Cardiac fibroblast (primary cell): ENCODE data around the gene SH3RF3.
A peak's percentile ranks its signal among the peaks of the same experiment; 100 is the strongest.

Experiments
- DNase-seq, 2 donors: peaks; one replicate each; pipeline versions ENCODE4 v3.0.0 to v3.0.0-alpha.2; 2010; ENCODE audit warnings: low read depth in 2 of 2
- H3K4me3 ChIP-seq, 2 donors: replicated peaks in 1 of 2; 1 replicate in 1 of 2; 2 replicates in 1 of 2; pipeline ENCODE4 v1.5.1; 2011; ENCODE audit warnings: low read depth in 2 of 2, low read length in 2 of 2, mild to moderate bottlenecking in 2 of 2, moderate library complexity in 1 of 2
- TF ChIP-seq, protein P1 (sequence below): IDR thresholded peaks from one replicate; pipeline ENCODE4 v1.5.1; 2011; ENCODE audit warnings: low read depth, mild to moderate bottlenecking, low read length, inconsistent platforms

Gene SH3RF3

DNA sequence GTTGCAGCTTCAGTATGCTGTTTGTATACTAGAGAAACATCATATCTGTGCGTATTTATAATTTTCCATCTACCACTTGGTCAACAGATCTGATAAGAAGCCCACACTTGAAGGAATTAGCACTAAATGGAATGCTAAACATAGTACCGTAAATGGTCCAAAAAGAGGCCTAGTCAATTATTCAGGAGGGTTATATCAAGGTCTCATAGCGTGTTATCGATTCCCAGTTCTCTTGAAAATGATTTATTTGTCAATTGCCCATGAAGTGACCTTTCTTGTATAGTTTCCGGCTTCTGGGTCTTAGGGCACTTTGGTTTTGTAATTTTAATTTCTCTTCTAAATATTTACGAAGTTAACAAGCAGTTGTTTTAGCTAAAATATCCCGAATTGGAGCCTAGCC lies 18.4 kb downstream of the SH3RF3 start:
- no peak for DNase-seq
- no peak overlapping the region for H3K4me3 ChIP-seq
- TF ChIP-seq, protein P1, sequence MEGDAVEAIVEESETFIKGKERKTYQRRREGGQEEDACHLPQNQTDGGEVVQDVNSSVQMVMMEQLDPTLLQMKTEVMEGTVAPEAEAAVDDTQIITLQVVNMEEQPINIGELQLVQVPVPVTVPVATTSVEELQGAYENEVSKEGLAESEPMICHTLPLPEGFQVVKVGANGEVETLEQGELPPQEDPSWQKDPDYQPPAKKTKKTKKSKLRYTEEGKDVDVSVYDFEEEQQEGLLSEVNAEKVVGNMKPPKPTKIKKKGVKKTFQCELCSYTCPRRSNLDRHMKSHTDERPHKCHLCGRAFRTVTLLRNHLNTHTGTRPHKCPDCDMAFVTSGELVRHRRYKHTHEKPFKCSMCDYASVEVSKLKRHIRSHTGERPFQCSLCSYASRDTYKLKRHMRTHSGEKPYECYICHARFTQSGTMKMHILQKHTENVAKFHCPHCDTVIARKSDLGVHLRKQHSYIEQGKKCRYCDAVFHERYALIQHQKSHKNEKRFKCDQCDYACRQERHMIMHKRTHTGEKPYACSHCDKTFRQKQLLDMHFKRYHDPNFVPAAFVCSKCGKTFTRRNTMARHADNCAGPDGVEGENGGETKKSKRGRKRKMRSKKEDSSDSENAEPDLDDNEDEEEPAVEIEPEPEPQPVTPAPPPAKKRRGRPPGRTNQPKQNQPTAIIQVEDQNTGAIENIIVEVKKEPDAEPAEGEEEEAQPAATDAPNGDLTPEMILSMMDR: no peak

DNA sequence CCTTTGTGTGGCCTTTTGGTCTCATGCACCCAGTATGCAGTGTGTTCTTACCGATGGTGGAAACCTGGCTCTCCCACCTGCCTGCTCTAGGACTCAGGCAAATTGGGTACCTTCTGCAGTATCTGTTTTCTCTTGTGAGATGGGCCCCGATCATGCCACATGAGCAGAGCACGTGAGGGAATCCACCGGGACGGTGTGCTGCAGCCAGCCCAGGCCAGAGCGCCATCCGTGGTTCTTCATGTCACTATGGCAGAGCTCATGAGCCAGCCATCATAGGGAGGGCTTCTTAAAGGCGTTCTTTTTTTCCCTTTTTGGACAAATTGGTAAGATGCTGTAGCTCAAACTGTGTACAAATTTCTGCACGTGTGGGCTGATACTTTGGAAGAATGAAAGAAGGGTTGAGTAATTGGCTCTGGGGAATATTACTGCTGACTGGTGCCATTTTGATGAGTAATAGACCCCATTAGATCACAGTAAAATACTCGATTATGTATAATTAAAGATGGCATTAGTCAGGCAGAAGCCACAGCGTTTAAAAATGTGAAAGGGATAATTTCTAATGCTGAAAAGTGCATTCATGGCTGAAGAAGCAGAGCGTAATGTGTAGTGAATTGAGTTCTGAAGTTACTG lies 19.2 kb downstream of the SH3RF3 start:
- H3K4me3 ChIP-seq: no peak overlapping the region
- TF ChIP-seq, protein P1: no peak
- DNase-seq: peak; percentile 50 to 73

DNA sequence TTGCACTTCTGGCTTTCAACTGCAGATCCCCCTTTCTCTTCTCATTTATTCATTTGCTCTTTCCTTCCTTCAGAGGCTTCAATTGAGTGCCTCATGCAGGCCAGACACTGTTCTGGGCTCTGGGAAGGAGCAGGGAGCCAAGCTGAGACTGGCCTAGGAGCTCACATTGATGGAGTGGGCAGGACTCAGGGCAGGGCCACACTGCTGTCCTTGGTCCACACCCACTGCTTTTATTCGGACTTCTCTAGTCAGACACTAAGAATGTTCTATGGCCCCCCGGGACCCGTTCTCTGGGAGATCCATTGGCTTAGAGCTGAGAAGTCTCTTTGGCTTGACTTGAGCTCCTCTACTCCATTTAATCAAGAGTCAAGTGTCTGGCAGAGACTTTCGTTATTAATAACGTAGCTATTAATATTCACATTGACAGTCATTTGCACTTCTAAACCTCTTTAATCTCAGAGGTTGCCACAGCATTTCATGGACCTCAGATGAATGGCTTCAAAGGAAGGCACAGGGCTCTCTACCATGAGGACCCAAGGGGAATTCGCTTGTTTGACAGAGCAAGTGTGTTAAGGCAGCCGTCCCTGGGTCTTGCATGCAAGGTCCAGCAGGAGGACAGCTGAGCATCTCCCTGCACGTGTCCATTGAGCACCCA lies 20.1 kb downstream of the SH3RF3 start:
- TF ChIP-seq, protein P1: no peak
- peak in 1 of 2 donors; percentile 20 for DNase-seq
- no peak overlapping the region for H3K4me3 ChIP-seq

DNA sequence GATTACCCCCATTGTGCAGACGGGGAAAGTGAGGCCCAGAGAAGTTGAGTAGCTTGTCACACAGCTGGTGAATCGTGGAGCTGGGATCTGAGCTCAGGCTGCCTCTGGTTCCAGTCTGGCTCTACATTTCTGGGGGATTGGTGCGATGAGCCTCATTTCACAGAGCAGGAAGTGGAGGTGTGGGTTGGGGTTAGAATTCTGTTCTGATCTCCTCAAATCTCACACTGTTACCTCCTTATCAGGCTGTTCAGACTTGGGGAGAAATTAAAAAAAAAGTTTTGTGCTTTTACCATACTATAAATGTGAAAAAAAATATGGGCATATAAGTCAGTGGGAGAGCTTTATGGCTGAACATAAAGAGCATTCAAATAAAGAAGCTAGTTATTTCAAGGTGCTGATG lies 21.6 kb downstream of the SH3RF3 start:
- H3K4me3 ChIP-seq: no peak overlapping the region
- no peak for DNase-seq
- TF ChIP-seq, protein P1: no peak

DNA sequence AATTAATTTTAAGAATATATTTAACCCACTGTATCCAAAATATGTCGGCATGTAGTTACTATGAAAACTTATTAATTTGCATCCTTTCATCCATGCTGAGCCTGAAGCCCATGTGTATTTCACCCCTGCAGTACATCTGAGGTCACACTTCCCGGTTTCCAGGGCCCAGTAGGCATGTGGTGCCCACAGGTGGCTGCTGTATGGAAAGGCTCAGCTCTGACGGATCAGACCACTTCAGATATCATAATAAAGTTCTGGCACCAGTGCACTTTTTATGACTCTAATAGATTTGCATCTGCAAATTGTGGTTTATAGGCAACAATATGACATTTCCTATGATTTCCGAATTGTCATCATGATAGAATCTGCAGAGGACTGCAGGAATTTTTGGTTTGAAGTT lies 22.5 kb downstream of the SH3RF3 start:
- TF ChIP-seq, protein P1: no peak
- DNase-seq: no peak
- no peak overlapping the region for H3K4me3 ChIP-seq

DNA sequence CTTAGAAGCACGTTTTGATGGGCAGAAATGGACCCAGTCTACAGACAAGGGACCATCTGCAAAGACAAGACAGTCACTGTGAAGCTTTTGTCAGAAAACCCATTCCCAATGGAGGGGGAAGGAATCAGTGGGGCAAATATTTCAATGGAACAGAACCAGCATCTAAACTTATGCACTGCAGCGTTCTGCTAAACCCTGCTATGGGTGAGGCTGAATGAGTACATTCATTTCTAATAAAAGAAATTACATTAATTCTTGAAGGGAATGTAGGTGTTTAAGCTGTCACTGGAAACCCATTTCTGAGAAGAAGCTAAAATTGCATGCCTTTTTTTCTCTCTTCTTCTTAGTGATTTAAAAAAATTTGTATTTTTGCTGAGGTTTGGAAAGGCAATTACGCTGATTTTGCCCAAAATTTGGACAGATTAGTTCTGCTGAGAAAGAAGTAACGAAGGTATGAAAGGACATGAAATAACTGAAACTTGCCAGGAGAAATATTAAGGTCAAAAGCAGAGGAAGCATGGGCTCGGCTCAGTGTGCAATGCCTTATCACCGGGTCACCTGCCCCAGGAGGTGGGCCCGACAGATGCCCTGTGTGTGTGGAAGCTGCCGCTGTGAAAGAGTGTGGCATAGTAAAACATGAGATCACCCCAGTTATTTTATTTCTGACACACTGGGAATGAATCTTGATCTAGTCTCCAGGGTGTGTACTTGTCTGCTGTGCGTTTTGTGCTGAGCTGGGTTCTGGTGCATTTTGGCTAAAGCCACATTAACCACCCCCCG lies 24.2 kb downstream of the SH3RF3 start:
- TF ChIP-seq, protein P1: no peak
- DNase-seq: no peak
- no peak overlapping the region for H3K4me3 ChIP-seq
